Measurements from ENCODE around the gene ANTXR1. TPM values are rescaled to one million over a fixed set of nuclear protein-coding genes. Genes with fewer than 3 reads are reported as not detected.

The ANTXR1 gene
- total and polyA plus RNA-seq, 2 donors from 2014 or later = 7.0 to 42.6 TPM

GRCh38 chr2:69080071-69080470, 67.1 kb downstream of the ANTXR1 start:
- Histone ChIP-seq H3K27me3 (ENCODE audit: control insufficient read depth, insufficient read depth, low read length) (no peaks in the 10 kb centered on the region), H3K9ac (ENCODE audit: low read length in 3 of 3) (no peak overlapping the region), H3K9me3 (ENCODE audit: control insufficient read depth in 2 of 3, insufficient read depth in 1 of 3, low read length in 3 of 3) (no peaks in the 10 kb centered on the region), H3K4me3 (ENCODE audit: low read length in 3 of 3) (no peak overlapping the region), H3K36me3 (ENCODE audit: control insufficient read depth in 2 of 3, insufficient read depth in 3 of 3, low read length in 3 of 3) (peaks cover 0 to 4% (median 0%) of the 10 kb centered on the region in 3 donors), H3K4me1 (ENCODE audit: control insufficient read depth in 2 of 3, insufficient read depth in 2 of 3, low read depth in 1 of 3, low read length in 3 of 3) (peaks cover 0 to 11% (median 9%) of the 10 kb centered on the region in 3 donors), H3K27ac (ENCODE audit: low read depth in 2 of 2, low read length in 2 of 2) (no peak overlapping the region)
- no peak for TF ChIP-seq CTCF (IDR thresholded peaks at IDR 0.05; ENCODE audit: borderline replicate concordance, extremely low read depth, insufficient read depth)
- FAIRE-seq = no peak
- no peak for DNase-seq
- intact Hi-C loops (cut with DNase I) = no loop called here

- no peak for DNase-seq
- FAIRE-seq = no peak
- Histone ChIP-seq H3K27ac (ENCODE audit: low read depth in 2 of 2, low read length in 2 of 2) (no peak overlapping the region), H3K4me3 (ENCODE audit: low read length in 3 of 3) (no peak overlapping the region), H3K27me3 (ENCODE audit: control insufficient read depth, insufficient read depth, low read length) (no peaks in the 10 kb centered on the region), H3K4me1 (ENCODE audit: control insufficient read depth in 2 of 3, insufficient read depth in 2 of 3, low read depth in 1 of 3, low read length in 3 of 3) (peaks cover 0 to 11% (median 9%) of the 10 kb centered on the region in 3 donors), H3K9me3 (ENCODE audit: control insufficient read depth in 2 of 3, insufficient read depth in 1 of 3, low read length in 3 of 3) (no peaks in the 10 kb centered on the region), H3K36me3 (ENCODE audit: control insufficient read depth in 2 of 3, insufficient read depth in 3 of 3, low read length in 3 of 3) (peaks cover 0 to 4% (median 0%) of the 10 kb centered on the region in 3 donors), H3K9ac (ENCODE audit: low read length in 3 of 3) (no peak overlapping the region)
- intact Hi-C loops (cut with DNase I) = no loop called here
- no peak for TF ChIP-seq CTCF (IDR thresholded peaks at IDR 0.05; ENCODE audit: borderline replicate concordance, extremely low read depth, insufficient read depth)
These were observed 68.1 kb downstream of the ANTXR1 start for GRCh38 chr2:69081001-69081580.

- TF ChIP-seq CTCF (IDR thresholded peaks at IDR 0.05; ENCODE audit: borderline replicate concordance, extremely low read depth, insufficient read depth) = no peak
- DNase-seq (no peak), FAIRE-seq (no peak)
- Histone ChIP-seq H3K27me3 (ENCODE audit: control insufficient read depth, insufficient read depth, low read length) (no peaks in the 10 kb centered on the region), H3K9ac (ENCODE audit: low read length in 3 of 3) (no peak overlapping the region), H3K27ac (ENCODE audit: low read depth in 2 of 2, low read length in 2 of 2) (no peak overlapping the region), H3K9me3 (ENCODE audit: control insufficient read depth in 2 of 3, insufficient read depth in 1 of 3, low read length in 3 of 3) (no peaks in the 10 kb centered on the region), H3K36me3 (ENCODE audit: control insufficient read depth in 2 of 3, insufficient read depth in 3 of 3, low read length in 3 of 3) (peaks cover 0 to 4% (median 0%) of the 10 kb centered on the region in 3 donors), H3K4me1 (ENCODE audit: control insufficient read depth in 2 of 3, insufficient read depth in 2 of 3, low read depth in 1 of 3, low read length in 3 of 3) (peaks cover 0 to 11% (median 9%) of the 10 kb centered on the region in 3 donors), H3K4me3 (ENCODE audit: low read length in 3 of 3) (no peak overlapping the region)
- intact Hi-C loops (cut with DNase I) = no loop called here
These were observed 68.8 kb downstream of the ANTXR1 start for GRCh38 chr2:69081757-69082156.
